Small intestine (tissue), 4 donors: ENCODE measurements around the gene CCDC90B. TPM values are rescaled to one million over a fixed set of nuclear protein-coding genes. Genes with fewer than 3 reads are reported as not detected.

Experiments
- polyA plus RNA-seq, 4 donors: library from polyadenylated mRNA; stranded (reverse) in 3 of 4; unstranded in 1 of 4; fragments of 200-250 nt in 3 of 4; fragments of 120-200 nt in 1 of 4; gene quantifications; one replicate each; pipeline versions ENCODE4 v1.2.1 to v1.2.3, GENCODE V29; 2013
- donor health status: healthy with polysubstance abuse.
- donor health status: Bipolar disorder and iron deficiency.
- donor health status: healthy.

Gene CCDC90B
- polyA plus RNA-seq, 4 donors, result 35.5 to 60.4 (median 45.2) TPM

Other genes starting within 250 kb of the CCDC90B start
- 10 to 100 TPM in 2 of 4 donors, 1 to 10 TPM in 2; 3.2 to 15.9 (median 8.9) TPM for gene RAB30, start 214.5 kb downstream of the CCDC90B start, polyA plus RNA-seq
- 10 to 100 TPM; 13.8 to 65.0 (median 21.1) TPM for gene PCF11, start 129.2 kb downstream of the CCDC90B start, polyA plus RNA-seq
- 1 to 10 TPM; 4.3 to 9.1 (median 5.2) TPM for gene ANKRD42, start 92.7 kb downstream of the CCDC90B start, polyA plus RNA-seq